HG03196 (cell line): ENCODE results near the gene PLAC8.
"Not testable (repeated sequence)": the region's sequence is repeated elsewhere in the genome, so short reads cannot be mapped to it uniquely, and the experiment has no call there.

Experiments used
- ATAC-seq: cut with Tn5 transposase; IDR thresholded peaks from one replicate; pipeline ENCODE4 v1.9.1; 2021; ENCODE audit not compliant: unreplicated experiment

The PLAC8 gene, protein sequence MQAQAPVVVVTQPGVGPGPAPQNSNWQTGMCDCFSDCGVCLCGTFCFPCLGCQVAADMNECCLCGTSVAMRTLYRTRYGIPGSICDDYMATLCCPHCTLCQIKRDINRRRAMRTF

DNA sequence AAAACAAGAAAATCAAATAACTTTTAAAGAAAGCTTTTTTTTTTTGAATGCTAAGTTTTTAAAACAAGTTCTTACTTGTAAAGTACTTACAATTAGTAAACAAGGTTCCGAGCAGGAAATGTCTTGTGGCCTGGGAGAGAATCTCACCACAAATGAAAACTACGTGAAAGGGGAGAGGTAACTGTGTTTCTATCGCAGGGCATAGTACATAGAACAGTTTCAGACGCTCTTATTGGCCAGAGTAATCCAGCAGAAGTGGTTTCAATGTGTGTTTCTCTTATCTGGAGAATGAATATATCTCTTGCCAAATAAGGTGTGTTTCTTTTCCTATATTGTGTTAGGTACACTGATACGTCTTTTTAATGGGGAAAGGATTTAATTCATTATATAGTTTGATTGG is at the start of gene PLAC8:
PLAC8 (minus strand) TSS at position 154 of the 400 bp plus-strand sequence. CDS start 6,808 bp downstream, outside the sequence.
- ATAC-seq = peak; percentile 44

DNA sequence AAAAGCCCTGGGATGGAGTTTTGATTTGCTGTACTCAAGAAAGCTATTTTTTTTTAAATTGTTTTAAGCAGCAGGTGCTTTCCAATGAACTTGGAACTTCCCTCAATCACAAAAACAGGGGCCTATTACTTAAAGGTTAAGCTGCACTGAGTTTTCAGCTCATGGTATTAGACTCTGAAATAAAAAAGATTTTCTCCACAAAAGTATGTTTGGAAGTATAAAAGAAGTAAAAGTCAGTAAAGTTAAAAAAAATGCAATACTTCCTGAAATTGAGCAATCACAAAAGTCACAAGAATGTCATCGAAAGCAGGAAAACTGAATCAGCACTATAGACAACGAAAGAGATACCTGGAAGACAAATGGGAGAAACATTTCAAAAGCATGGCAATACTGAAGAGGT is 38.9 kb upstream of the PLAC8 start:
- ATAC-seq = no peak

DNA sequence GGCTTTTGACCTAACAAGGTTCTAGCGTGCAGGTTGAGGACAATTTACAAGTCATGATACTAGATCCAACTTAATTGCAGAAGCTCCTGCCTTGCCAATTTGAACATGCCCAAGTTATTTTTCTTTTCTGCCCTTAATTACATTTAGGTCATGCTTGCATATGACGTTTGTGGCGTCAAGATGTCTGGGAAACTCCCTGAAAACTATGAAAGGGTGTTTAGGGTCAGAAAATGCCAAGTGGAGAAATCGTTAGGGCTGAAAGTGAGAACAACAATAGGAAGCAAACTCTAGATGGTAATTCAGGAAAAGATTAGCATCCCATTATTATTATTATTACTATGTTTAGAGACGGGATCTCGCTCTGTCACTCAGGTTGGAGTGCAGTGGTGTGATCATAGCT is 38.2 kb upstream of the PLAC8 start:
- no peak for ATAC-seq

DNA sequence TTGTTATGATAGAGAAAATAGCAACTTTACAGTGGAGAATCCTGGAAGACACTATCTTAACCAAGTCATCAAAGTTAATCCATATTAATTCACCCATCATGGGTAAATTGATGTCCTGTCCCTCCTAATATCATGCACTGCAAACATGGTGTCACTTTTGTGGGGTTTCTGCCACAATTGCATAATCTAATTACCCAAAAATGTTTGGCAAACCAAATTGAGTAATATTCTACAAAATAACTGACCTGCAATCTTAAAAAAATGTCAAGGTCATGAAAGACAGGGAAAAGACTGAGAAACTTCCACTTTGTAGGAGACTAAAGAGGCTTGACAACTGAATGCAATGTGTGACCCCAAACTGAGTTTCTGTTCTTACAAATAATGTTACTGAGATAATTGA is 37.1 kb upstream of the PLAC8 start:
- ATAC-seq = no peak

DNA sequence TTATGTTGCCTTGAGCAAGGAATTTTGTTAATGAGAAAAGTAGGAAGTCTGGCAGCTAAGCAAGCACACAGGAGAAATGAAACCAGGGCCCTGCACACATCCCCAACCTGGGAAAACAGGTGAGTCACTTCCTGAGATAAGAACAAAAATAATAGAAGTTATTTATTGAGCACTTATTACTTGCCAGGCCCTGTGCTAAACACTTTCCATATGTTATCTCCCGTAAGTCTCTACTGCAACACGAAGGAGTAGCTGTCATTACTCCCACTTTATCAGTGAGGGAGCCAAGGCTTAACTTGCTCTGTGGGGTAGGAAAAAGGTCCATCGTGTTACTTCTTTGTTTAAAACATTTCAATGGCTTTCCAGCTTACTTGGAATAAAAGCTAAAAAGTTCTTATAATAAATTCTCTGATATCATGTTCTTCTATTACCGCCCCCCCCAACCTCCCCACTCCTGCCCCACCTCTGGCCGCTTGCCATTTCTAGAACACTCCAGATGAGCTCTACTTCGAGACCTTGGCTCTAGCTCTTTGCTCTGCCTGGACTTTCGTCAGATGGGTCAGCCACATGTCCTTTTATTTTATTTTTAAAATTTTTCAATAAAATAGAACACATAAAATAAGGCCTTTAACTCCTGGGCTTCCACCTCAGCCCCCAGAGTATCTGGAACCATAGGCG is 36.3 kb upstream of the PLAC8 start:
- ATAC-seq = no peak

DNA sequence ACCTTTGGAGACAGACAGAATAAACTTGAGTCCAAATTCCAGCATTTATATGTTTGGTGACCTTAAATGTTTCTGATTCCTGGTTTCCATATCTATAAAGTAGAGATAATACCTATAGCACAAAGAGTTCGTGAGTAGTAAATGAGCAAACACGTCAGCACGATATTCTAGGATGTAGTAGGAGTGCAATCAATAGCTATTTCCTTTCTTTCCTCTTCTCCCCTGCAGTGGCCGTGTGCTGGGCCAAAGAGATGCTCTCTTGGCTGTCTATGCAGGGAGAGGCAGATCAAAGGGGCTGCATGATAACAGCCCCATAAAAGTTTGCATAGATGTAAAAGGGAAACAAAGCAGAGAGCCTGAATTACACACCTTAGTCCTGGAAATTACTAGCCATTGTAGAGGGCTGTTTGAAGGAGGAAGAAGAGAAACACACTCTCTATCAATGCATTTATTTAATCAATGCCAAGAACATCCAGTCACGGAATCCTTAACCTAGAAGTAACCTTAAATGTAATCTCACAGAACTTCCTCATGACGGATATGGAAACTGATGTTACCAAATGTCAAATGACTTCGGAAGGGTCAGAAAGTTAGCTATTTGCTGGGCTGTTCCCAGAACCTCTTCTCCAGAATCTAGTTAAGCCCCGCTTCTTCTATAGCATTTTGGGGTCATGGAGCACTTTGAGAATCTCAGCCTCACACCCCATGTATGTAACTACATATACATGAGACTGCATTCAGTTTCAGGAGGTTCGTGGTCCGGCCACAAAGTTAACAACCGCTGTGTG is 35.5 kb upstream of the PLAC8 start:
- ATAC-seq = no peak

DNA sequence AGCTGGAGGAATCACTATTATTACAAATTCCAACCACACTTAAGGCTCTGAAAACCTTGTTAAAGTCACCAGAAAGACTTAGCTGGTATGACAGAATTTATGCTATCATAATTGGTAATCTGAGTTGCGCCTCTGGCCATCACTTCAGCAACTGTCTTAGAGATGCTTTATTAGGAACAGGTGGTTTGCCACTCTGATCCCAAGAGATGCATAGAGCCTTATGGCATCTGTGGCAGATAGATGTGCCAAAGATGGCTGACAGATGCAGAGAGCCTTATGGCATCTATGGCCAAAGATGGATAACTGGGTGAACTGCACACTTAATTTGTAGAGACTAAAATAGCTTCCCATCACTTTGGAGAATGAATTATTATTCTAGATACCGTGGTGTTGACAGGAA is 32.3 kb upstream of the PLAC8 start:
- ATAC-seq = no peak

DNA sequence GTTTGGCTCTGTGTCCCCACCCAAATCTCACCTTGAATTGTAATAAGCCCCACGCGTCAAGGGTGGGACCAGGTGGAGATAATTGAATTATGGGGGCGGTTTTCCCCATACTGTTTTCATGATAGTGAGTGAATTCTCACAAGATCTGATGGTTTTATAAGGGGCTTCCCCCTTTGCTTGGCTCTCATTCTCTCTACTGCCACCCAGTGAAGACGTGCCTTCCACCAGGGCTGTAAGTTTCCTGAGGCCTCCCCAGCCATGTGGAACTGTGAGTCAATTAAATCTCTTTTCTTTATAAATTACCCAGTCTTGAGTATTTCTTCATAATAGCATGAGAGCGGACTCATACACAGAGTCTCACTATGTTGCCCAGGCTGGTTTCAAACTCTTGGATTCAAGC is 31.2 kb upstream of the PLAC8 start:
- not testable (repeated sequence) for ATAC-seq

DNA sequence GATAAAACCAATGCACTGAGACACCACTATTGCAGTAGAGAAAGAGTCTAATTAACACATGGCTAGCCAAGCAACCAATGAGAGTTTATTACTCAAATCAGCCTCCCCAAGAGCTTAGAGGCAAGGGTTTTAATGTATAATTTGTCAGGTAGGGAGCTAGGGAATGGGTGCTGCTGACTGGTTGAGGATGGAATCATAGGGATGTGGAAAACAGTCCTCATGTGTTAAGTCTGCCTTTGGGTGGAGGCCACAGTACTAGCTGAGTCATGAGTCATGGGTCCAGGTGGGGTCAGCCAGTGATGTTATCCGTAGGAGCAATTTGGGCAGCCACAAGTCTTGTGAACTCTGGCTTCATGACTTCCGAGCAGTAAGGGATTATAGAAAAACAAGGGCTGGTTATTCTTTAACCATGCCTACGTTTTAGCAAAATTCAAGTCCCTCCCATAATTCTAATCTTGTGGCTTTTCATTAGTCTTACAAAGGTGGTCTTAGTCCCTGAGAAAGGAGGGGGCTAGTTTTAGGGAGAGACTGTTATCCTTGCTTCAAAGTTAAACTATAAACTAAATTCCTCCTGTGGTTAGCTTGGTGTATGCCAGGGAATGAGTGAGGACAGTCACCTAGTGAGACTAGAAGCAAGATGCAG is 25.1 kb upstream of the PLAC8 start:
- ATAC-seq = no peak

DNA sequence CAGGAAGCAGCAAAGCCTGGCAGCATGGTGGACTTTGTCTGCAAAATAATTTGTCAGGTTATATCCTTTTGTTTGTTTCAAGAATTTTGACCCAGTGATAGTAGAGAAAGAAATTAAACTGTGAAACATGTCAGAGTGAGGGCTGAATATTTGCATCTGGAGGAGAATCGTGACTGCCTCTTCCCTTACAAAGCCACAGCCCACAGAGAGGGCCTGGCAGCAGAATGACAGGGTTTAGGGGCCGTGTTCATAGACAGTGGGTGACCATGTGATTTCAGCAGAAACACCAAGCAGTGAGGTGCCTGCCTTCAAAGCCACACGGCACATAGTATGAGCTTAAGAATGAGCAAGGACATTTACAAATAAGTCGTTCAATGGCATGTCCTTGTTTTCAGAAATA is 24.4 kb upstream of the PLAC8 start:
- no peak for ATAC-seq

DNA sequence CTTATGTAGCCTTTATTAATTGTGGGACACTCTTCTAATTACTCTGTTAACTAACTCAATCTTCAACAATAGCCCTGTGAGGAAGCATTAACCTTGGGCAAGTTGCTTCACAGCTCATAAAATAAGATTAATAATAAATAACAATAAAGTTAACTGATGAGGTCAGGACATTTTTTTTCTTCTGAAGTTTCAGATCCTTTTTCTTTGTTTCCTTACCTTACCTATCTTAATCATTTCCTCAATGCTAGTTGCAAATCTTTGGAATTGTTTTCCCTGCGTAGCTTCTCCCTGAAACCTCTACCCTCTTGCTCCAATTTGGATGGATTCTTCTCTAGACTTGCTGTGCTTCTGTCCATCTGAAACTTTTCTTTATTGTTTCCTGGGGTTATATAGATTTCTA is 17.5 kb upstream of the PLAC8 start:
- no peak for ATAC-seq

DNA sequence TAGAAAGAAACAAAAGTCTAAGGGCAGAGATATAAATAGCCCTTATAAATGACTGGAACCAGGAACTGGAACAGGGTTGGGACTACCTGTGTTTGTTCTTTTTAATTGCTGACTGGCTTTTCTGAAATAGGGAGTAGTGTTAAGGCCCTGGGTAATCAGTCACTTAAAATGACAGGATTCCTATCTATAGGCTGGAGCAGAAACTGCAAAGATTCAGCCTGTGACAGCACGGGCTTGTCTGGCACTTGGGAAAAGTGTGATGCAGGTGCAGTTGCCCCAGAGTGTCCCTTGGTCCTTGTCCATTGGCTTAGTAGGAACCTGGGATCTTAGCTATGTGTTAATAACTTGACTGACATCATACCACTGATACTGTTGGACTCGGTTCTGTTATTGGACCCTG is 14.7 kb upstream of the PLAC8 start:
- ATAC-seq = no peak

DNA sequence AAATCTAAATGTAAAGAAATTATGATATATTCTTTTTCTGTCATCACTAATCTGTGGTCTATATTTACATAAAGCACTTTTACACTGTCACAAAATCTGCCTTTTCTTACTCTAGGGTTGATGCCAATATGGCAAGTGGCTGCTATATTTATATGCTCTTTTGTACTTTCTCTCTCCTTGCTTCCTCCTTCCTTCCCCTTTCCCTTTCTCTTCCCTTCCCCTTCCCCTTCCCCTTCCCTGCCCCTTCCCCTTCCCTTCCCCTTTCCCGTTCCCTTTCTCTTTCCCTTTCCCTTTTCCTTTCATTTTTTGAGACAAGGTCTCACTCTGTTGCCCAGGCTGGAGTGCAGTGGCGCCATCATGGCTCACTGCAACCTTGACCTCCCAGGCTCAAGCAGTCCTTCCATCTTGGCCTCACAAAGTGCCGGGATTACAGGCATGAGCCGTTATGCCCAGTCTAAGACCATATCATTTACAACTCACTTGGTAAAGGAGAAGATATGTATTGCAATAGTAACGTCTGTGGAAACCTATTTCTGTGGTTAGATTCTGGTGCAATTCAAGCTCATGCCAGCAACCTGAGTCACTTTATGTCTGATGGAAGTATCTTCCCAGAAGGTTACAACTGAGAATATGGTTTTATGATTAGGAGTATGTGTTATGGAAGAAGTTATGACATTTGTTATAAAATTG is 13.9 kb upstream of the PLAC8 start:
- no peak for ATAC-seq

DNA sequence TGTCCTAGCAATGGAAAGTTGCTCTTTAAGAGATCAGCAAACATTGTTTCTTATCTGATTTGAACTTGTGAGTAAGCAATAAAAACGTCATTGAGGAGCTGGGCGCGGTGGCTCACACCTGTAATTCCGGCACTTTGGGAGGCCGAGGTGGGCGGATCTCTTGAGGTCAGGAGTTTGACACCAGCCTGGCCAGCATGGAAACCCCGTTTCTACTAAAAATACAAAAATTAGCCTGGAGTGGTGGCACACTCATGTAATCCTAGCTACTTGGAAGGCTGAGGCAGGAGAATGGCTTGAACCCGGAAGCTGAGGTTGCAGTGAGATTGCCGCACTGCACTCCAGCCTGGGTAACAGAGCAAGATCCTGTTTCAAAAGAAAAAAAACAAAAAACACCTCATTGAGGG is 11.2 kb upstream of the PLAC8 start:
- no peak for ATAC-seq

DNA sequence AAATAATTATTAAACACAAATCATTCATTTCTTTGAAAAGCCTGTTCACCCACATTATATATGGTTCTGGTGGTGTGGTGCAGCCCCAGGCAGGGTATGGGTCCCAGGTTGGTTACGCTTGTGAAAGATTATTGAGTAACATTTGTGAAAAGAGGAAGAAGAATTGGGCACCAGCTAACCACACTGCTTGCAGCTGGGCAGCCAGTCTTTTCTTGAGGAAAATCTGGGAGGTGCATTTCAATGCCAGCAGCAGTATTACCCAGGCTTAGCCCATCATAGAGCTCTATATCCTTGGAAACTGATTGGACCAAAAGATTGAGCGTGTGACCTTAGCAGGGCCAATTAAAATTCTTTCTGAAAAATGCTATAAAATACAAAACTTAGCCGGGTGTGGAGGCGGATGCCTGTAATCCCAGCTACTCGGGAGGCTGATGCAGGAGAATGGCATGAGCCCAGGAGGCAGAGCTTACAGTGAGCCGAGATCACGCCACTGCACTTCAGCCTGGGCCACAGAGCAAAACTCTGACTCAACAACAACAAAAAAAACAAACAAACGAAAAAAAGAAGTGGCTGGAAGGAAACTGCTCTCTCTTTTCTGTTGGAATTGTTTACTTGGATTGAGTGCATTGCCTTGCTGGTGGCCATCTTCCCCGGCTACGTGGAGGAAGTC is 9.7 kb upstream of the PLAC8 start:
- ATAC-seq = no peak

DNA sequence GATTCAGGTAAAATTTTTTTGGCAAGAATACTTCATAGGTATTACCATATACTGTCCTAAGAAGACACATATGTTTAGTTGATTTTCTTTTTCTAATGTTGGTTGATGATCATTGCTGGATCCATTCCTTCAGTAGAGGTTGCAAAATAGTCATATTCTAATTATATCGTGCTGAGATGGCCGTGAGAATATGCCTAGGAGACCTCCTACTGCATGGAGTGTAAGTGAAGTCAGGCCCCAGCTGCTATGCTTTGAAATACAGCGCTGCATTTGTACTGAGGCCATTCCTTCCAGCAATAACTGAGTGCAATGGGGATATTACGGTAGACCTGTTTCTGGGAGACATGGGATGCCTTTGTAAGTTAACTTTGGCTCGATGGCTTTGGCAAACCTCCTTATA is 6.7 kb upstream of the PLAC8 start:
- ATAC-seq = no peak

DNA sequence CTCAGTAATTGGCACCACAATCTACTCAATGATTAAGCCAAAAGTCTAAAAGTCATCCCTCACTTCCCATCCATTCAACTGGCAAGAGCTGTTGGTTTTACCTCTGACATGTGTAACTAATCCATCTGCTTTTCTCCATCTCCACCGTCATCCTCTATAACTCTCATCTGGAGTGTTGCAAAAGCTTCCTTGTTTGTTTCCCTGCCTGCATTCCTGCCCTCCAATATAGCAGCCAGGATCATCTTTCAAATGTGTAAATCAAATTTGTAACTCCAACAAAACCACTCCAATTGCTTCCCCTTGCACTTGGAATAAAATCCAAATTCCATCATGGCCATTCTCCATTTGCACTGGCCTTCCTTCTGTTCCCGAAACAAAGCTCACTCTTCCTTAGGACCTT is 4.3 kb upstream of the PLAC8 start:
- ATAC-seq = no peak

DNA sequence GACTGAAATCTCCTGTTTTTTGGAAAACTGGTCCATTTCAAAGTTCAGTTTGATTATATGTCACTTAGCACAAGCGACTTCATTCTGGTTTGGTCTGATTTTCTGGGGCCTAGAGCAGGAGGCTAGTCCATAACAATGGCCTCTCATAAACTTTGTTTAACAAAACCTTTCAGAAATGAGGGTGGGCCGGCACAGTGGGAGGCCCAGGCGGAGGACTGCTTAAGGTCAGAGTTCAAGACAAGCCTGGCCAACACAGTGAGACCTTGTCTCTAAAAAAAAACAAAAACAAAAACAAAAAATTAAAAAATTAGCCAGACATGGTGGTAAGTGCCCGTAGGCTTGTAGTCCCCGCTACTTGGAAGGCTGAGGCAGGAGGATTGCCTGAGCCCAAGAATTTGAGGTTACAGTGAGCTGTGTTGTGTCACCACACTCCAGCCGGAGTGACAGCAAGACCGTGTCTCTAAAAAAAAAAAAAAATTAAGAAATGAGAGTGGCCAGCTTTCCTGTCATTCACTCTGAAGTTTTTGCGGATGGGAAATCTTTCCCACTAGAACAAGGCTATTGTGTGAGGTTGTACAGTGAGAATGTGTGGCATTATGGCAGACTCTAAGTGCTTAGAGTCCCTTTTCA is 1.2 kb upstream of the PLAC8 start:
- no peak for ATAC-seq

DNA sequence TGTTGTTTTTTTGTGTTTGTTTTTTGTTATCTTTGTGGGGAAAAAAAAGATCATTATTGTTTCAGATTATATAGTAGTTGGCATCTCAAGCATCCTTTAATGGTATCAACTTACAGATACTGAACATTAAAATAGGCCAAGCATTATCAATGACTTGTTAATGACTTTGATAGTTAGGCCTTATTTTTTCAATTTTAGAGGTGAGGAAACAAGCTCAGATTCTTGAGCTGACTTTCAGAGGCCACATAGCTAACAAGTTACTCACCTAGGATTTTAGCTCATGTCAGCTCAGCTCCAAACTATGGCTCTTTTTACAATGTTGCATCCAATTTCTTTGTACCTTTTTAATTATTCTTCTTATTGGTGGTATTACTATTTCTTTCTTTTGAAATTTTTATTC is 471 bp upstream of the PLAC8 start:
- ATAC-seq = no peak

DNA sequence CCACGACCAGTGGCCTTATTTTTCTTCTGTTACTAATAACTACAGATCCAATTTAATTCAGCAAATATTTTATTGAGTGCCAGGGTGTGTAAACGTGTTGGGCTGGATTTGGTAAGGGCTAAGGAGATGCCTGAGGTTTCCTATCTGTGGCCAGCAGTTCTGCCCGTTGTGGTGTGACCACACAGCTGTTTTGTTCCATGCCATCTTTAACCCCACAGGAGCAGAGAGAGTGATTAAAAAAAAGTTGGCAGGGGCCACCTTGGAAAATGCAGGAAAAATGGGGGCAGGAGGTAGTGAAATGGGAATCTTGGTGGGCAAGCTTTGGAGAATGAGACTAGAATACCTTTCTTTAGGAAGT is 1.1 kb downstream of the PLAC8 start:
- ATAC-seq = no peak
